GM12865 (cell line): ENCODE measurements around the gene IDH2.

Source experiments
- DNase-seq: peaks from one replicate; pipeline ENCODE4 v3.0.0; 2010; ENCODE audit warnings: low read depth
- H3K4me3 ChIP-seq: 2 replicates; pipeline ENCODE4 v1.5.1; 2011; ENCODE audit warnings: mild to moderate bottlenecking, low read depth, low read length, control low read depth
- TF ChIP-seq, protein P1 (sequence below): IDR thresholded peaks from 2 replicates; pipeline ENCODE4 v1.5.1; 2011; ENCODE audit warnings: low read length, control low read depth, low read depth, inconsistent platforms; ENCODE audit not compliant: insufficient read depth; ENCODE audit errors: missing control alignments

Gene IDH2

GRCh38 chr15:90062462-90062932 is 39.8 kb downstream of the IDH2 start:
- DNase-seq, result no peak
- no peak overlapping the region for H3K4me3 ChIP-seq
- TF ChIP-seq, protein P1, sequence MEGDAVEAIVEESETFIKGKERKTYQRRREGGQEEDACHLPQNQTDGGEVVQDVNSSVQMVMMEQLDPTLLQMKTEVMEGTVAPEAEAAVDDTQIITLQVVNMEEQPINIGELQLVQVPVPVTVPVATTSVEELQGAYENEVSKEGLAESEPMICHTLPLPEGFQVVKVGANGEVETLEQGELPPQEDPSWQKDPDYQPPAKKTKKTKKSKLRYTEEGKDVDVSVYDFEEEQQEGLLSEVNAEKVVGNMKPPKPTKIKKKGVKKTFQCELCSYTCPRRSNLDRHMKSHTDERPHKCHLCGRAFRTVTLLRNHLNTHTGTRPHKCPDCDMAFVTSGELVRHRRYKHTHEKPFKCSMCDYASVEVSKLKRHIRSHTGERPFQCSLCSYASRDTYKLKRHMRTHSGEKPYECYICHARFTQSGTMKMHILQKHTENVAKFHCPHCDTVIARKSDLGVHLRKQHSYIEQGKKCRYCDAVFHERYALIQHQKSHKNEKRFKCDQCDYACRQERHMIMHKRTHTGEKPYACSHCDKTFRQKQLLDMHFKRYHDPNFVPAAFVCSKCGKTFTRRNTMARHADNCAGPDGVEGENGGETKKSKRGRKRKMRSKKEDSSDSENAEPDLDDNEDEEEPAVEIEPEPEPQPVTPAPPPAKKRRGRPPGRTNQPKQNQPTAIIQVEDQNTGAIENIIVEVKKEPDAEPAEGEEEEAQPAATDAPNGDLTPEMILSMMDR, result no peak

DNA sequence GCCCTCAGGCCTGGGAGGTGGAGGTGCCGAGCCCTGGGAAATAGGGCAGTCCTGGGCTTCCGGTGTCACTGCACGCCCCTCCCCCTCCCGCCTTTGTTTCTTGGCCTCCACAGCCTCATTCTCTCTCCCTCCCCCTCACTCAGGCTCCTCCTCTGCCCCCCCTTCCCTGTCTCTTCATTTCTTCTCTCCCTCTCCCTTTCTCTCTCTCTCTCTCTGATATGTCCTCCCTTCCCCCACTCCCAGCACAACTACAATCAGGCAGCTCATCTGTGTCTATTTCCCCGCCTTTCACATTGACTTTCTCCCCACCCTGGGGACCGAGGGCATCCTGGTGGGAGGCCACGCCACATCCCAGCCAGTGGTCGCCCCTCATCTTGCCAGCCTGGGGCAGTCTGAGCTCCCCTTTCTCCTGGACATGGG is 40.2 kb downstream of the IDH2 start:
- TF ChIP-seq, protein P1, result no peak
- no peak overlapping the region for H3K4me3 ChIP-seq
- peak; percentile 84 for DNase-seq

- TF ChIP-seq, protein P1, result no peak
- no peak for DNase-seq
- H3K4me3 ChIP-seq, result no peak overlapping the region
These were observed 41.5 kb downstream of the IDH2 start for GRCh38 chr15:90060797-90061196.

DNA sequence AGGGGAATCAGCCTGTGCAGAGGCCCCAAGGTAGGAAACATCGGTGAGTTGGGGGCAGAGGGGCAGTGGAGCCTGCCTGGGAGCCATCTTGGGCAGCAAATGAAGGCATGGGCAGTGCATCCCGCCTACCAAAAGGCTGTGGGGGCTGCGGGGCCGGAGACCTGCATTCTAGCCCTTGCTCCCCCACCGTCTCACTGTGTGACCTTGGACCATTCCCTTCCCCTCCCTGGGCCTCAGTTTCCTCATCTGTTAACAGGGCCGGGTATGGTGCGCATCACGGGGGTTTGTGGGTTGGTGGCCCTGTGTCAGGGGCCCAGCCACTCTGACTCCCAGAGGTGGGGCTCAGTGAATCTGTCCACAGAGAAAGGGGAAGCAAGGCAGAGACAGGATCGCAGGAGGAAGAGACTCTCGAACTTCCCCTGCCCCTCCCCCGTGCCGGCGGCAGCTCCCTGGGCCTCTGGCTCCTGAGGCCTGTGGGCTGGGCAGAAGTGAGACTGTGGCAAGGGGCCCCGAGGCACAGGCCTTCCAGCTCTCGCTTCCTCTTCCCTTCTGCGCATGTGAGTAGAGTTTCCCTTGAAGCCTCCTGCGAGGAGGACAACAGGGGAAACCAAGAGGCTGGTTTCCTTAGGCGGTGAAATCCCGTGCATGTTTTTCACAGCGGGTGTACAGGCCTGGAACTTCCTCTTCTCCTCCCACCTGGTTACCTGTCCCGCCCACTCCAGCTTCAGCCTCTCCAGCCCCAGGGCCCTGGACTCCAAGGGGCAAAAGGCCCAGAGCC is 42.9 kb downstream of the IDH2 start:
- TF ChIP-seq, protein P1, result no peak
- DNase-seq, result peak; percentile 98
- peak overlapping the region; percentile 37 for H3K4me3 ChIP-seq

DNA sequence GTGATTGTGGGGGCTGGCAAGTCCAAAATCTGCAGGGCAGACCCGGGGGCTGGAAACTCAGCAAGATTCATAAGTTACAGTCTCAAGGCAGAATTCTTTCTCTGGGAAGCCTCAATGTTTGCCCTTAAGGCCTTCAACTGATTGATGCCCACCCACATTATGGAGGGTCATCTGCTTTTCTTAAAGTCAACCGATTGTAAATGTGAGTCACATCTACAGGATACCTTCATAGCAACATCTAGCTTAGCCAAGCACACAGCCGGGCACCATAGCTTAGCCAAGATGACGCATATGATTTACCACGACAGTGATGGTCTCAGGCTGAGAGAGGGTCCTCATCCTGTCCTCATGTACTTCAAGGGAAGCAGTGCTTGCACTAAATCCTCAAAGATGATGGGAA is 43.5 kb downstream of the IDH2 start:
- peak overlapping the region; percentile 37 for H3K4me3 ChIP-seq
- TF ChIP-seq, protein P1, result no peak
- DNase-seq, result peak; percentile 35

GRCh38 chr15:90058308-90058707 is 44.0 kb downstream of the IDH2 start:
- TF ChIP-seq, protein P1, result no peak
- peak; percentile 77 for DNase-seq
- no peak overlapping the region for H3K4me3 ChIP-seq

DNA sequence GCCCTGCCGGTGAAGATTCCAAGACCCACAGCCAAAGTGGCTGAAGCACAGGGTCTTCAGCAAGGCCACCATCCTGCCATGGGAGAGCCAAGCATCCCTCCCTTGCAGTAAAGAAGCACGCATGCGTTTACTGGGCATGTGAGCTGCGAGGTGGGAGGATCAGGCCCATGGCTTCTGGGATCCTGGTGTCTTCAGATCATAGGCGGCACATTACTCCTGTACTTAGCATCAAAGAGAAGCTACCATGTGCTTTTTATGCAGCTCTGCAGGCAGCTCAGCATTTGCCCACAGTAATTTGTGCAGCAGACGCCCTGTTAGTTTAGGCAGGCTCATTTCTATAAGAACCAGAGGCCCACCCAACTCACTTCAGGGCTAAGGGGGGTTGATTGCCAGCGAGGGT is 45.7 kb downstream of the IDH2 start:
- H3K4me3 ChIP-seq, result no peak overlapping the region
- TF ChIP-seq, protein P1, result no peak
- DNase-seq, result no peak
